Parathyroid adenoma (tissue), 2 donors: ENCODE measurements around the gene CCDC181.
"Not testable (repeated sequence)": the region's sequence is repeated elsewhere in the genome, so short reads cannot be mapped to it uniquely, and the experiment has no call there.

Experiments
- H2AFZ ChIP-seq: fragments of 300-600 bp; sonication (generic); one replicate; pipeline ENCODE4 v1.7.0; 2017; ENCODE audit warnings: antibody characterized with exemption, mild to moderate bottlenecking
- H3K27ac ChIP-seq: fragments of 300-600 bp; sonication (generic); one replicate; pipeline ENCODE4 v1.7.0; 2017
- H3K27me3 ChIP-seq: fragments of 300-600 bp; sonication (generic); one replicate; pipeline ENCODE4 v1.7.0; 2017; ENCODE audit warnings: low read length; ENCODE audit not compliant: control insufficient read depth, insufficient read depth
- H3K36me3 ChIP-seq: fragments of 300-600 bp; sonication (generic); one replicate; pipeline ENCODE4 v1.7.0; 2017; ENCODE audit warnings: low read length; ENCODE audit not compliant: control insufficient read depth, insufficient read depth
- H3K4me1 ChIP-seq: fragments of 300-600 bp; sonication (generic); one replicate; pipeline ENCODE4 v1.7.0; 2017; ENCODE audit warnings: control low read depth
- H3K4me2 ChIP-seq: fragments of 300-600 bp; sonication (generic); one replicate; pipeline ENCODE4 v1.7.0; 2017; ENCODE audit warnings: low read length
- H3K4me3 ChIP-seq: fragments of 300-600 bp; sonication (generic); one replicate; pipeline ENCODE4 v1.7.0; 2017; ENCODE audit warnings: low read depth, low read length
- H3K79me2 ChIP-seq: fragments of 300-600 bp; sonication (generic); one replicate; pipeline ENCODE4 v1.7.0; 2017; ENCODE audit warnings: control low read depth
- H3K9ac ChIP-seq: fragments of 300-600 bp; sonication (generic); one replicate; pipeline ENCODE4 v1.7.0; 2017; ENCODE audit warnings: mild to moderate bottlenecking
- H3K9me3 ChIP-seq: fragments of 300-600 bp; sonication (generic); one replicate; pipeline ENCODE4 v1.7.0; 2017; ENCODE audit warnings: low read length; ENCODE audit not compliant: control insufficient read depth
- TF ChIP-seq, protein P1 (sequence below): fragments of 300-600 bp; sonication (generic); IDR thresholded peaks from one replicate; pipeline ENCODE4 v1.7.0; 2017; ENCODE audit warnings: antibody characterized with exemption, mild to moderate bottlenecking
- donor health status: primary hyperparathyroidism.

CCDC181 gene

DNA sequence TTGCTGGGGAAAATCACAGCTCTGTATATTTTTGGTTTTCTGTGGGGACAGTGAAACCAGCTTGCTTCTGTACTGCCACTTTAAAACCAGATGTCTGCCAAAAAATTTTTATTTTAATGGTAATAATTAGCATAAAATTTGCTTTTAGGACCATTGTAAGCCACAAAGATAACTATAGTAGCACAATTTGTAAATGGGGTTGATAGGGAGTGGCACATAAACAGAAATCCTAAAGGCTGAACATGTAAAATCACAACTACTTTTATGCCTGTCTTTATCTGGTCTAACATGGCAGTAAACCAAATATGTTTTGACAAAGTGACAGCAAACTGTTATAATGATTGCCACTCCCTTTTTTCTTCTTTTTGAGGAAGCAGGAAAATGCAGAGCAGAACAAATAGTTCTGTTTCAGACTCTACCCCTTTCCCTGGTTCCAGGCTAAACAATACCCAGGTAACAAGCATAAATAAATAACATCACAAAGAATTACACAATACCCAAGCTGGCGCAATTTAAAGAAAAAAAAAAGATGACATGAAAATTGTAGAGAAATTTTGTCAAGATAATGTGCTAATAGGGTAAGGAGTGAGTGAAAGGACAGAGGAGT is 24.0 kb upstream of the CCDC181 start:
- TF ChIP-seq, protein P1, sequence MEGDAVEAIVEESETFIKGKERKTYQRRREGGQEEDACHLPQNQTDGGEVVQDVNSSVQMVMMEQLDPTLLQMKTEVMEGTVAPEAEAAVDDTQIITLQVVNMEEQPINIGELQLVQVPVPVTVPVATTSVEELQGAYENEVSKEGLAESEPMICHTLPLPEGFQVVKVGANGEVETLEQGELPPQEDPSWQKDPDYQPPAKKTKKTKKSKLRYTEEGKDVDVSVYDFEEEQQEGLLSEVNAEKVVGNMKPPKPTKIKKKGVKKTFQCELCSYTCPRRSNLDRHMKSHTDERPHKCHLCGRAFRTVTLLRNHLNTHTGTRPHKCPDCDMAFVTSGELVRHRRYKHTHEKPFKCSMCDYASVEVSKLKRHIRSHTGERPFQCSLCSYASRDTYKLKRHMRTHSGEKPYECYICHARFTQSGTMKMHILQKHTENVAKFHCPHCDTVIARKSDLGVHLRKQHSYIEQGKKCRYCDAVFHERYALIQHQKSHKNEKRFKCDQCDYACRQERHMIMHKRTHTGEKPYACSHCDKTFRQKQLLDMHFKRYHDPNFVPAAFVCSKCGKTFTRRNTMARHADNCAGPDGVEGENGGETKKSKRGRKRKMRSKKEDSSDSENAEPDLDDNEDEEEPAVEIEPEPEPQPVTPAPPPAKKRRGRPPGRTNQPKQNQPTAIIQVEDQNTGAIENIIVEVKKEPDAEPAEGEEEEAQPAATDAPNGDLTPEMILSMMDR = no peak
- H3K36me3 ChIP-seq = no peaks in the 10 kb centered on the region
- no peaks in the 10 kb centered on the region for H3K4me1 ChIP-seq
- no peak overlapping the region for H3K9ac ChIP-seq
- no peak overlapping the region for H3K27ac ChIP-seq
- no peaks in the 10 kb centered on the region for H3K9me3 ChIP-seq
- H3K4me2 ChIP-seq = no peak overlapping the region
- H3K4me3 ChIP-seq = no peak overlapping the region
- H3K79me2 ChIP-seq = no peaks in the 10 kb centered on the region
- no peaks in the 10 kb centered on the region for H3K27me3 ChIP-seq
- H2AFZ ChIP-seq = no peak overlapping the region

DNA sequence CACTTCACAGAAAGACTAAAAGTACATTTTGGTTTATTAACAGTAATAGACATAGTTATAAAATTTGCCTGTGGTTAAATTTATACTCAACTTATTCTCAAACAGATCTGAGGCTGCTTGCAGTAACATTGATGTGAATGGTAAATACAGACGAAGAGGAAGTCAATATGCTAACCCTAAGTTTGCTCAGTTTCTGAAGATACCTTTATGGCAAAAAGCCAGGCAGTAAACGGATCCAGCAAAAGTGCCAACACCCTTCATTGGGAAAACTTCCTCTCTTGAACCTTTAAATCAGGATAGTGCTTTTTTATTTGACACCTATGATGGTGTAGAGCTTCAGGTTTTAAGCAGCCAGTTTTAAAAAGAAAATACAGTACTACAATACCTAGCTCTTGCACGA is 16.6 kb upstream of the CCDC181 start:
- no peak overlapping the region for H3K4me3 ChIP-seq
- H3K9me3 ChIP-seq = no peaks in the 10 kb centered on the region
- H3K36me3 ChIP-seq = no peaks in the 10 kb centered on the region
- H3K9ac ChIP-seq = no peak overlapping the region
- no peaks in the 10 kb centered on the region for H3K79me2 ChIP-seq
- no peaks in the 10 kb centered on the region for H3K27me3 ChIP-seq
- no peaks in the 10 kb centered on the region for H3K4me1 ChIP-seq
- no peak overlapping the region for H3K4me2 ChIP-seq
- TF ChIP-seq, protein P1 = no peak
- H3K27ac ChIP-seq = no peak overlapping the region
- no peak overlapping the region for H2AFZ ChIP-seq

DNA sequence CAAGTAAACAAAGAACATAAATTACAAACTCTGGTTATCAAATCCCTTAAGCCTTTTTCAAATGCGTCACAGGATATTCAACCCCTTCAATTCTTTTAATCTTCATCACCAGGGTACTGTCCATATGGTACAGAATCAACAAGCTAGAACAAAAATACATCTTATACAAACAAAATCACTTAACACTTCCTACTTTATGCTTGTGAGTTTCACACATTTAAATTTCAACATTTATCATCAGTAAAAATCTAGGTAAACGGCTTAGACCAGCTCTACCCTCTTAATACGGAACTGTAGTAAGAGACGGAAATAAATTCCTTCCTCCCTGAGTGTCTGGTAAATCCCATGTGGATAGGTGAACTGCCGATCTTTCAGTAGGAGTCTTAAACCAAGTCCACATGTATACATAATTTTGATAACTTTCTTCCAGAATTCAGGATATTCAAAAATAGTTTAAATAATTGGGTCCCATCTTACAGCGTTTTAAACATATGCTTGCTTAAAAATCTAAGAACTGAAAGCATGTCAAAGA is 1.0 kb downstream of the CCDC181 start:
- TF ChIP-seq, protein P1 = no peak
- H3K36me3 ChIP-seq = no peaks in the 10 kb centered on the region
- no peaks in the 10 kb centered on the region for H3K4me1 ChIP-seq
- peak overlapping the region; percentile 96 for H3K4me2 ChIP-seq
- H3K9ac ChIP-seq = no peak overlapping the region
- no peaks in the 10 kb centered on the region for H3K9me3 ChIP-seq
- no peak overlapping the region for H3K27ac ChIP-seq
- H3K79me2 ChIP-seq = no peaks in the 10 kb centered on the region
- H3K4me3 ChIP-seq = peak overlapping the region; percentile 76
- no peak overlapping the region for H2AFZ ChIP-seq
- no peaks in the 10 kb centered on the region for H3K27me3 ChIP-seq

DNA sequence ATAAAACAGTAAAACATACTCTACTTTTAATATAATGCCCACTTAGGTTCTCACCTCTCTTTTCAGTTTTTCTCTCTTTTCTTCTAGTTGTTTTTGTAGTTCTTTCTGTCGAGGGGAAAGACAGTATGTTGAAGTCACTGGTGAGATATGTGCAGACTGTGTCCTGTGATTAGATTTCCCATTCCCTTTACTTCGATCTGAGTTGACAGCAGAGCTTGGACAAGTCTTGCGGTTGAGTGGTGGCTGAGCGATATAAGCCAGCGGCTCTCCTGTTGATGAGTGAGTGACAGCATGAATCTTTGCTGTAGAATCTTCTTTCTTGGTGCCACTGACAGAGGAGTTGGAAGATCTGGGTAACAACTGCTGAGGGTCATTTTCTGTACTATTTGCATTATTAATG is 6.0 kb downstream of the CCDC181 start:
- H3K4me2 ChIP-seq = no peak overlapping the region
- no peak overlapping the region for H3K27ac ChIP-seq
- H3K36me3 ChIP-seq = no peaks in the 10 kb centered on the region
- H3K79me2 ChIP-seq = no peaks in the 10 kb centered on the region
- H2AFZ ChIP-seq = no peak overlapping the region
- no peaks in the 10 kb centered on the region for H3K9me3 ChIP-seq
- H3K4me1 ChIP-seq = no peaks in the 10 kb centered on the region
- no peak overlapping the region for H3K9ac ChIP-seq
- no peak overlapping the region for H3K4me3 ChIP-seq
- TF ChIP-seq, protein P1 = no peak
- no peaks in the 10 kb centered on the region for H3K27me3 ChIP-seq

DNA sequence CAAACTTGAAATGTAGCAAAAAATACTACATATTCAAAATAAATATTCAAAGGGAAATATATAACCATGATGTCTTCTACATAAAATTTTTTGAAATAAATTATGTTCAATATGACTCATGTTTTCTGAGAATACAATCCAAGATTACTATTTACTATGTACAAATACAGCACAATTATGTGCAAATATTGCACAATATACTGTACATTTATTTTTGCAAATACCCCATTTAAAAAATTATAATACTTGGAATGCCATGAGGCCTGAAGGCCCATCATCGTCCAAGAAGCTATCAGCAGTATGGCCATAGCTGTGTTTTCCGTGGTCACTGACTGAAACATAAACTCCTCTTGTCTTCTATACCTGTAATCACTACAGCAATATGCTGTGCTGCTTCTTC is 12.3 kb downstream of the CCDC181 start:
- Histone ChIP-seq H3K36me3 (no peaks in the 10 kb centered on the region), H3K4me1 (no peaks in the 10 kb centered on the region), H3K27ac (no peak overlapping the region), H3K9me3 (no peaks in the 10 kb centered on the region), H3K79me2 (no peaks in the 10 kb centered on the region), H3K4me2 (no peak overlapping the region), H3K27me3 (no peaks in the 10 kb centered on the region), H3K9ac (no peak overlapping the region), H2AFZ (no peak overlapping the region), H3K4me3 (no peak overlapping the region)
- TF ChIP-seq, protein P1 = no peak

DNA sequence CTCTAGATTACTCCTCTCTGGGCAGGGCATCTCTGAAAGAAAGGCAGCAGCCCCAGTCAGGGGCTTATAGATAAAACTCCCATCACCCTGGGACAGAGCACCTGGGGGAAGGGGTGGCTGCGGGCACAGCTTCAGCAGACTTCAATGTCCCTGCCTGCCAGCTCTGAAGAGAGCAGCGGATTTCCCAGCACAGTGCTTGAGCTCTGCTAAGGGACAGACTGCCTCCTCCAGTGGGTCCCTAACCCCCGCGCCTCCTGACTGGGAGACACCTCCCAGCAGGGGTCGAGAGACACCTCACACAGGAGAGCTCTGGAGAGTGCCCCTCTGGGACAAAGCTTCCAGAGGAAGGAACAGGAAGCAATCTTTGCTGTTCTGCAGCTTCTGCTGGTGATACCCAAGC is 18.9 kb downstream of the CCDC181 start:
- H3K79me2 ChIP-seq, H3K36me3 ChIP-seq, H2AFZ ChIP-seq, H3K4me1 ChIP-seq, H3K27me3 ChIP-seq, H3K9ac ChIP-seq, H3K4me3 ChIP-seq, H3K4me2 ChIP-seq, H3K27ac ChIP-seq, H3K9me3 ChIP-seq: not testable (repeated sequence)

DNA sequence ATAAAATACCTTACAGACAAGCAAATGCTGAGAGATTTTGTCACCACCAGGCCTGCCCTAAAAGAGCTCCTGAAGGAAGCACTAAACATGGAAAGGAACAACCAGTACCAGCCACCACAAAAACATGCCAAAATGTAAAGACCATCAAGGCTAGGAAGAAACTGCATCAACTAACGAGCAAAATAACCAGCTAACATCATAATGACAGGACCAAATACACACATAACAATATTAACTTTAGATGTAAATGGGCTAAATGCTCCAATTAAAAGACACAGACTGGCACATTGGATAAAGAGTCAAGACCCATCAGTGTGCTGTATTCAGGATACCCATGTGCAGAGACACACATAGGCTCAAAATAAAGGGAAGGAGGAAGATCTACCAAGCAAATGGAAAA is 24.7 kb downstream of the CCDC181 start:
- H3K4me1 ChIP-seq, H3K27me3 ChIP-seq, H3K4me3 ChIP-seq, H2AFZ ChIP-seq, H3K9me3 ChIP-seq, H3K36me3 ChIP-seq, H3K4me2 ChIP-seq, H3K9ac ChIP-seq, H3K79me2 ChIP-seq, H3K27ac ChIP-seq: not testable (repeated sequence)
